ENCODE data around the gene ZNF436.

ZNF436 gene

DNA sequence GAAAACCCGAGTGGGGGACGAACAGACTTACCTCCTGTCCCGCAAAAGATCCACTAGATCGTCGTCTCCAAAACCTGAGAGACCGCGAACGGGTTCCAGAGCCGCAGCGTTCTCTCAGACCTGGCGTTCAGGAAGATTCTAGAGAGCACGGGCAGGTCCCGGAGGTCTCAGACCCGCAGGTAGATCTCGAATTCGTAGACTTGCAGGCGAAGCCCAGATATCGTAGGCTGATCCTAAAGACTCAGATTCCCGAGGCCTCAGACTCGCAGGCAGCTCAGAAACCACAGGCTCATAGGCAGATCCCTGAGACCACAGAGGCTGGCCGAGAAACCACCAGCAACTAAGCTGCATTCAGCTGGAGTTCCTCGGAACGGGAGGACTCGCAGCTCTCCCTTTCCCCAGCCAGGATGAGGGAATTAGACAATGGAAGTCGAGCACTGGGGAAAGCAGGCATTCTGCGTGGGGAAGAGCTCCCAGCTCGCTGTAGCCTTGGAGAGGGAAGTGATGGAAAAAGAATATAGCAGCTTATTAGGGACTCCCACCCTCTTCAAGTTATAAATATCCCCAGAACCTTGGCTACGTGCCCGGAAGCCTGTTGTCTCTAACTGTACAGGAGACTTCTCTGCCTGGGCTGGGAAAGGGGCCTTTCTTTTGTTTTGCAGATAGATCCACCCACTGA, at the start of gene ZNF436:
TSS of gene ZNF436 (minus strand) at position 502 of the 679 bp plus-strand sequence. CDS start 1,831 bp downstream, outside the sequence.
- DNase-seq (ENCODE audit: low read depth) = peak; percentile 89

DNA sequence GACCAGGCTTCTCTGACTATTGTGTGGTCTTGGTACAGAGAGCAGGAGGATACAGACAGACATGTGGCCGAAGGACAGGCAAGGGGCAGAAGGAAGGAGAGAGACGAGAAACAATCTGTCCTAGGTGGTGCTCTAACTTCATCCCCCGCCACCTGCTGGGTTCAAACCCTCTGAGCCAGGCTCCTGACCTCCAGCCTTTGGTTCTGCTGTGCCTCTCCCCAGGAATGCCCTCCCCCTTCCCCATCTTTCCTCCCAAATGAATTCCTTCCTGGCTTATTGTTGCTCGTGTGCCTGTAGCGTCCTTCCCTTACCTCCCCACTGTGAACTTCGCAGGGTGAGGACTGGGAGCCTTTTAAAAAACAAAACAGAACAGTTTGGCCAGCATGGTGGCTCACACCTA, 49.5 kb upstream of the ZNF436 start:
- no peak for DNase-seq (ENCODE audit: low read depth)

DNA sequence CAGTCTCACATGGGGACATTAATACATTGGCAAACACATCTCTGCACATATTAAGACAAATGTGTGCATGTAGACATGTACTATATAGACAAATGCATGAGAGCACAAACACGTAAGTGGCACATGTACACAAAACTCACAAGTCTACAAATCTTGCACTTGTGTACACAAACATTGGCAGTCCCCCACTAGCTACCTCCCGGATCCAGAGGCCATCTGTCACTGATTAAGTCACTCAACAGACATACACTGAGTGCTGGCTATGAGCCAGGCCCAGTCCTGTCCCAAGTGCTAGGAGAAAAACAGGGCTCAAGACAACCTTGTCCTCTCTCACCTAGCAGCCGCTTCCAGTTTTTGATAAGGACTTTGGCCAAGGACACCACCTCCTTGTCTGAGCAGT, 47.9 kb upstream of the ZNF436 start:
- DNase-seq (ENCODE audit: low read depth) = no peak

DNA sequence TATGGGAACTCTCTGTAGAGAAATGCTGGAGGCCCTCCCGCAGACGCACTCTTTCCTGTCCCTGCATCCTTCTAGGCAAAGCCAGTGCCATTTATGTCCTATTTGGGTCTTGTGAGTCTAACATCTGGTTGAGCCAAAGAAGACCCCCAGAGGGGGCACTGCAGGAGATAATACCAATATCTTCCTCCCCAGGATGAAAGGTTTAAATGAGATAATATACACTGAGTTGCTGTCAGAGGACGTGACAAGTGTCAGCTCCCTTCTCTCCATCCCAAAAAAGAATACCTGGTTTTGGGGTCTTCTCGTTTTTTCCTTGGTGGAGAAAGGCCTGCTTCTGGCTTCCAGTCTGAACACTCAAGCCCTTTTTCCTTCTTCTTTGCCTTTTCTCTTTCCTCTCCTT, 47.3 kb upstream of the ZNF436 start:
- DNase-seq (ENCODE audit: low read depth) = no peak

DNA sequence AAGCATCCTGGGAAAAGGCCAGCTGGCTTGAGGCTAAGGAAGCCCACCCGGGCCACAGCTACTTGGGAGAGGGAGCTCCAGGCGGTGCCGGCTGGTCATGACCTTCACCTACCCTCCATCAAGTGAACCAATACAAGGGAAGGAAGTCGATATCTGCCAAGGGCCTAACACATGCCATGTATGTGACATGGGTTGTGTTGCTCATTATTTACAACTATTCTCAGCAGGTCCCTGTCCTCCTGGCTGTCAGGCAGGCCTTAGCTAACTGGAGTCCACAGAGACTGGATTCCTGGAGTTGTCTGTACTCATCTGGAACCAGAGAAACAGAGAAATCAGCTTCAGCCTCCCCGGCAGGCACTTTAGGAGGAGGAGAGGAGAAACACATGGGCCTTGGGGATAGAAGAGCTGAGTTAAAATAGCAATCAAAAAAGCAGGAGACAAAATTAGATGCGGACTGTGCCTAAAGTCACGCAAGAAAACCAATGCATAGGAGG, 39.2 kb upstream of the ZNF436 start:
- DNase-seq (ENCODE audit: low read depth) = no peak

DNA sequence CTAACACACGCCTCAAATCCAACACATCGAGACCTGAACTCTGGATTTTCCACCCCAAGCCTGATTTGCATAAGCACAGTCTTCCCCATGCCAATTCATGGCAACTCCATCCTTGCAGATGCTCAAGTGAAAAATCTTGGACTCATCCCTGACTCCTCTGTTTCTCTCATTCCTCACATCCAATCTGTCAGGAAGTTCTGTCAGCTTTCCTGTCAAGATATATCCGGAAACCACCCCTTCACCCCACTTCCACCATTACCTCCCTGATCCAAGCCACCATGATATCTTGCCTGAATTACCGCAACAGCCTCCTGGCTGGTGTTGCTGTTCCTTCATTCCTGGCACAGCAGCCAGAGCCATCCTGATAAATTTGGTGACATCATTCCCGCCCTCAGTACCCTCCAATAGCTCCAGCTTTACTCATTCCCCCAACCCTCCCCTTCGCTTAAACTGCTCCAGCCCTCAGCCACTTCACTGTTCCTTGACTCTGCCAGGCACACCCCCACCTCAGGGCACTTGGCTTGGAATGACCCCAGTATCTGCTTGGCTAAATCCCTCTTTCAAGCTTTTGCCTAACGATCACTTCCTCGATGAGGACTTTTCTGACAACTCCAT, 37.5 kb upstream of the ZNF436 start:
- DNase-seq (ENCODE audit: low read depth) = no peak

DNA sequence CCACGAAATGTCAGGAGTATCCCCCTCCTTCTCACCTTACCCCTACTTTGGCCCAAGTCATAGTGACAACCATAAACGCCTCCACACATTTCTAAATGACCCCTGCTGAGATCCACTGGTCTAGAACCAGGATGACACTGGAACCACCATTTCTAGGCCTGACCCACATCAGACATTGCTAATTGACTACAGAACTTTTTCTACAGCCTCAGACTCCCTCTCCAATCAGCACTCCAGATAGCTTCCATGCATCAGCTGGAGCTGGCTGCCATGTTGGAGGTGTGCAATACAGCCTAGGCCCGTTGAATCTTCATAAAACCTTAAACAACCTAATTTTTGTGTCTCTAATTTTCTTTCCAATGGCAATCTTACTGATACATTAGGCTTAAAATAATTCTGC, 36.3 kb upstream of the ZNF436 start:
- no peak for DNase-seq (ENCODE audit: low read depth)

DNA sequence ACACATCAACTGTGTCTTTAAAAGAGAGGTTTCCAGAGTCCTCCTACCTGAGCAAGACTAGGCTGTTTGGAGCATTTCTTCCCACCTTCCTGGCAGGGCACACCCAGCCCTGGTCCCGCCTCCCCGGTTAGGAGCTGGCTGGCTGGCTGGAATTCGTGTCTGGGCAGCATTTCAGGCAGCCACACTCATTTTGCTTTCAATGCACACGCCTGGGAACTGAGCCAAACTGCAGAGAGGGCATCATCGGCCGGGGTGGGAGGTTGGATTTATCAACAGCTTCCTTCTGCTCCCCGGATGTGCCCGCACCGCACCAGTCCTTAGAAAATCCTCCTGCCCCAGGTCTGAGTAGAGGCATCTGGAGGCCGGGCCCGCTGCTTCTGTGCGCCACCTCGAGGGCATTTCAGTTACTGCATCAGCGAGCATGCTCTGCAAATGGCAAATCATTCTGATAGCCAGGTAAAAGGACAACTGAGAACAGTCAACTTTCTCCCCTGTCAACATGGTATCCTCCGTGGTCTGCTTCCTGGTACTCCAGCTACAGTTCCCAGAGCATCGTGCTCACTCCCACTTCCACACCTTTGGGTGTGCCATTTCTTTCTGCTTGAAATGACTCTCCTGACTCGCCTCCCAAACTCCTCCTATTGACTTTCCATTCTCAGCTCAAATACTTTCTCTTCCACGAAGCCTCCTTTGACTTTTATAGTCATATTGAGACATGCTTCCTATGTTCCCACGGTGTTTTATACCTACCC, 34.3 kb upstream of the ZNF436 start:
- DNase-seq (ENCODE audit: low read depth) = peak; percentile 96

DNA sequence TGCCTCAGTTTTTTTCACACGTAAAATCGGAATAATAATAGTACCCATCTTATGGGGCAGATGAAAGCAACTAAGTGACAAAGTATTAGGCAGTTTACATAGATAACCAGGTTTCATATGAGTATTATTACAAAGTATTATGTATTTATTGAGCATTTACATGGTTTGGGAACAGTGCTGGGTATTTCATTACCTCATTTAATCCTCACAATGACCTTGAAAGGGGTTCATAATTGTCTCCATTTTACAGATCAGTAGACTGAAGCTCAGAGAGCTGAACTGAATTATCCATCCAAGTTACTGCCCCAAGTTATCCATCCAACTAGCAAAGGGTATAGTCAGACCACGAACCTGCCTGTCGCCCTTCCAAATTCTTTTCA, 33.7 kb upstream of the ZNF436 start:
- no peak for DNase-seq (ENCODE audit: low read depth)

DNA sequence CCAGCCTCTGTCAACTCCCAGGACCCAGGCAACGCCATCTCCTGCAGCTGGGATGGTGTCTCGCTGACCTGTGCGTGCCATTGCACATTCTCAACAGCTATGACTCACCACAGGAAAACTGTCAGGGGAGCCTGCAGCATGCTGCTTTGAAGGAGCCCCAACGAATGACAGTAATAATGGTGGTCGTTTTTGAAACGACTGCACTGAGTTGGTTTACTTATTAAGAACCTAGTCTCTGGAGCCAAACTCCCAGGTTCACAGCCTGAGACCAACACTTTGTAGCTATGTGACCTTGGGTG, 33.4 kb upstream of the ZNF436 start:
- DNase-seq (ENCODE audit: low read depth) = peak; percentile 61

DNA sequence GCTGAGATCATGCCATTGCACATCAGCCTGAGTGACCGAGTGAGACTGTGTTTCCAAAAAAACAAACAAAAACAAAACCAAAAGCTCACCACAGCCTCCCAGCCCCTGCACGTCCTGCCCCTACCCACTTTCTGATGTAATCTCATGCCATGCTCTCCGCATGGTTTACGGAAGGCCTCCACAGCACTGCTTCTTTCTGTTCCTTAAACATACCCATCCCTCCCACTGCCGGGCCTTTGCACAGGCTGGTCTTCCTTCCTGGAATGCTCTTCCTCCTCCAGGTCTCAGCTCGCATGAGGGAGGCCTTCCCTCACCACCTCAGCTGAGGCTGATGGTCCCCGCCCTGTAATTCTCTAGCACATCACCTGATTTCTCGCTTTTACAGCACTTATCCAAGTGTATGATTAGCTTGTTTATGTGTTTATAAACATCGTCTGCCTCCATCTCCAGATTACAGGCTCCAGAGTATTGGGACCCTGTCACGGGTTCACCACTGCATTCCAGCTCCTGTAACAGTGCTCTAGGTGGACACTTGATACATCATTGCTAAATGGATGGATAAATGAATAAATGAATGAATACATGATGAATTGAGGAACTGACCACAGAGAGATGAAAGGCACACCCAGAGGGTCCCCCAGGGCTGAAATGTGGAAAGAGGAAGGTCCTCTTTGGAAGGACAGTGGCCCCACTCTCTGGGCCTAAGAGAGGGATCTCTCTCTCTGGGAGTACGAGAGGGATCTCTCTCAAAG, 32.8 kb upstream of the ZNF436 start:
- no peak for DNase-seq (ENCODE audit: low read depth)

DNA sequence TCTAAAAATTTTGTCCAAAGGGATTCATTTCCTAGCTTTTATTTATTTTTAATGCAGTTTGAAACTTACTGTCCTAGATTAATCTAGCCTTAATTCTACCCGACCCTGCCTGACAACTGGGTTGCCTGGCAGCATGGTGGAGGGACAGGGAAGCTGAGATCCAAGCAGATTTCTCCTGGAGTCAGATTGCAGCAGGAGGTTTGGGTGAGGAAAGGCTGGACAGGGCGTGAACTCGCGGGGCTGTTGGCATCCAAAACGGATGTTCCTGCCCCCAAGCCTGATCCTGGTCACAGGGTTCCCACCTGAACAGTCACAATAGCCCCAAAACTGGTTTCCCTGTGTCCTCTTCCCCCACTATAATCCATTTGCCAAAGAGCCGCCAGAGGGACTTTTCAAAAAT, 31.7 kb upstream of the ZNF436 start:
- no peak for DNase-seq (ENCODE audit: low read depth)

DNA sequence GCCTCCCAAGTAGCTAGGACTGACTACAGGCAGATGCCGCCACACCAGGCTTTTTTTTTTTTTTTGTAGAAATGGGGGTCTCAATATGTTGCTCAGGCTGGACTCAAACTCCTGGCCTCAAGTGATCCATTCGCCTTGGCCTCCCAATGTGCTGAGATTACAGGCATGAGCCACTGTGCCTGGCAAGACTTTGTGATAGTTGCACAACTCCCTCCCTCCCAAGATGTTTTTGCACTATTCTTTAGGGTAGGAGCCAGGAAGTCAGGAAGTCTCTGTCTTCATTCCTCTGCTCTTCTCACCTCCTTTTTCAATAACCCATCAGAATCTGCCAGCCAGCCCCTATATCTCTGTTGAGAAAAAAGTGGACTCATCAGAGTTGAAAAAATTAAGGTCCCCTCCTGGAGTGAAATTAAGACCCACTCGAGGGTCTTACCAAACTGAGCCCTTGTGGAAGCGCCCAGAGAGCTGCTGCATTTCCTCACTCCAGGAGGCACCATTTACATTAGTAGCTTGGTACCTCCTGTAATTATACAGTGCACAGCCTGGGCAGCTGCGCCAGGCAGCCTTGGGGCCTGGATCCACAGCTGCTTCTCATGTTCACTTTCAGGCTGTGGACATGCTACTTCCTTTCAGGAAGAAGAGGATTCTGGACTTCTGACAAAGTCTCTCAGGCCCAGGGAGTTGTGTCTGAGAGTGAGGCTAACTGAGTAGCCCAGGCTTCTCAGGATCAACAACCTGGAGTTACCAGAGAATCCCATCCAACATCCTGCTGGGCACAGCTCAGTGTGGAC, 30.9 kb upstream of the ZNF436 start:
- peak; percentile 74 for DNase-seq (ENCODE audit: low read depth)

DNA sequence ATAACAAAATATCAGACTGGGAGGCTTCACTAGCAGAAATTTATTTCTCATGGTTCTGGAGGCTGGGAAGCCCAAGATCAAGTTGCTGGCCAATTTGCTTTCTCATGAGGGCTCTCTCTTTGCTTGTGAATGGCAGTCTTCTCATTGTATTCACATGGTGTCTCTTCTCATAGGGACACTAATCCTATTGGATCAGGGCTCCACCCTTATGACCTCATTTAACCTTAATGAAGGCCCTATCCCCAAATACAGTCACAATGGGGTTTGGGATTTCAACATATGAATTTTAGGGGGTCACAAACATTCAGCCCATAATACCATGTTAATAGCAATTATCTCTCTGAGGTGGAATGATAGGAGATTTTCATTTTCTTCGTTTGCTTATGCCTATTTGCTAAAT, 29.6 kb upstream of the ZNF436 start:
- no peak for DNase-seq (ENCODE audit: low read depth)

DNA sequence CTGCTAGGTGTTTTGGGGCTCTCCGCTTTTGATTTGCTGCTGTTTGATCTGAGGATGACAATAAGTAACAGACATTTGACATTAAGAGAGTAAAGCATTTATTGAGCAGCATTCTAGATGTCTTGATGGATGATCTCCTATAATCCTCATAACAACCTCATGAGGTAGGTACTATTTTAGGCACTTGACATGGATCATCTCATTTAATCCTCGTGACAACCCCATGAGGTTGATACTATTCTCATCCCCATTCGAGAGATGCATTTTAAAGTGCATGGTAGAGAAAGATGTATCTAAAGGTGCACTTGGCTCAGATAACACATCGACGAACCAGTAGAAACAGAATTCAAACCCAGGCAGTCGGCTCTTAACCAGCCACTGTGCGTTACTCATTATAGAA, 28.3 kb upstream of the ZNF436 start:
- DNase-seq (ENCODE audit: low read depth) = no peak

DNA sequence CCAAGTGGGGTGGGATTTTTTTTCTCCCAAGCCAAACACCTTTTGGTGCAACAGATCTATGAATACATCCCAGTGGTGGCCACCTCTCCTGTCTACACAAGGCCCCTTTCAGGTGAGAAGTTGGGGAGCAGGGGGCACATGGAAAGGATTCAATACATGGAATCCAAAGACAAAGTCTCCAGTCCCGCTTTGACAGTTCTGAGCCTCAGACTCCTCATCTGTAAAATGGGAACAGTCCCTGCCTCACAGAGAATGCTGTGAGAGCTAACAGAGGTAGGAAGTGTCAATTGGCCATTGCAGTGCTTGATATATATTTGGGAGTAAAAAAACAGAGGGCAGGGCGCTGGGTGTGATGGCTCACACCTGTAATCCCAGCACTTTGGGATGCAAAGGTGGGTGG, 26.7 kb upstream of the ZNF436 start:
- DNase-seq (ENCODE audit: low read depth) = no peak

DNA sequence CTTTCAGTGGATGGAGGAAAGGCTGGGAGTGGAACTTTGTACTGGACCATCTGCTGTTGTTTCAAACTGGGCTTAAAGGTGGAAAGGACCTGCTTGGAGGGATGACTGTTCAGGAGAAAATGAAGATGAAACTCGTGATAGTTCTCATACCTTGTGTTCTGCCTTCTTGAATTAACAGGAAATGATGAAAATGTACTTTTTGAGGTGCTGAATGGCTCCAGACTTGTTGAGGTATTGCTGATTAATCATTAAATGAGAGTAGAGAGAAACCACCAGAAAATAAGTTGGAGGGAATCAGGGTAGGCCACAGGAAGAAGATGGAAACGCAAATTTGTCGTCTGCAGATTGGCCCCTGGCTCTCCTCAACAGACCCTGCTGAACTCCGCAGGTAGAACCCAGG, 26.2 kb upstream of the ZNF436 start:
- no peak for DNase-seq (ENCODE audit: low read depth)

DNA sequence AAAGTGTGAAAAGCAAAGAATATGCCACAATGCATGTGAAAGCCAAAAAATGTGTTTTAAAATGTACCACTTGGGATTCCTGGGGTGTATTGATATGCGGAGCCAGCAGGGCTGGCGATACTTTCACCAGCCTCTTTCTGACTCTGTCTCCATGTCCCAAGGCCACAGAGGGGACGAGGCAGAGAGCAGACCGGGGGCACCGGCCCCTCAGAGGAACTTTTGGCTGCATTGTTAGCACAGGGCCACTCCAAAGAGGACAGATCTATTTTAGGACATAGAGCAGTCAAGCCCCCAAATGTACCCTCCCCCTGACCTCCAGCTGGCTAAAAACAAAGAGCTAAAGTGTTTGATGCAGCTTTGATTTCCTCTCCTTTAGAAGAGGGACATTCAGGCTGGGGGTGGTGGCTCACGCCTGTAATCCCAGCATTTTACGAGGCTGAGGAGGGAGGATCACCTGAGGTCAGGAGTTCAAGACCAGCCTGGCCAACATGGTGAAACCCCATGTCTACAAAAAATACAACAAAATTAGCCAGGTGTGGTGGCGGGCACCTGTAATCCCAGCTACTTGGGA, 25.6 kb upstream of the ZNF436 start:
- no peak for DNase-seq (ENCODE audit: low read depth)

DNA sequence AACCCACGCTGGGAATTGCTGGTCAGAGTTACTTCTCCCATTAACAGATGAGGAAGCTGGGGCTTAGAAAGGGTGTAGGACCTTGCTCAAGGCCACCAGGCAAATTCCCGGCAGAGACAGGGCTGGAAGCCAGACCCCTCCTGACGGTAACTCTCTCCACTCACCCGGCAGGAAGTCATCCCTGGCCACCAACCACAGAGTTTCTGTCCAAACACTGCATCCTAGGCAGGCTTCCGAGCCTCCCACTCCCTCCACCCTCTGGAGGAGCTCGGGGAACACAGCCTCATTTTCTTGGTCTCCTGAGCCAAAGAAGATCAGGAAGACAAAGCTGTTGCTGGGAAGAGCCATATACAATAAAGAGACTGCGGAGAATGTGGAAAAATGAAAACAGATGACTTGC, 25.0 kb upstream of the ZNF436 start:
- DNase-seq (ENCODE audit: low read depth) = peak; percentile 87

DNA sequence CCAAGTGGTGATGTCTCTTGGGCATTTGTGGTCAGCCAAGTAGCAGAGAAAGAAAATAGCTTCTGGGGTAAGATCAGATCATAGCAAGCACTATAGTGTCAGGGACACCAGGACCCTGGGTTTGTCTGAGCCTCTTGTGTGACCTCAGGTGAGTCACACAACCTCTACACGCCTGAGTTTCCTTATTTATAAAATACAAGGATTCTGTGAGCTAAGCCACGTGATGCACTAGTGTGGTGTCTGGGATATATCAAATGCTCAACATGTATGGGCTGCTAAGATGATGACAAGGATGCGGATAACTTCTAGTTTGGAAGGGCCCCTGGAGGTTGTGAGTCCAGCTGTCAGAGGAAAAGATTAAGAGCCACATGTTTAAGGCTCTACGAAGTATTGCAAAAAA, 24.5 kb upstream of the ZNF436 start:
- DNase-seq (ENCODE audit: low read depth) = peak; percentile 99

DNA sequence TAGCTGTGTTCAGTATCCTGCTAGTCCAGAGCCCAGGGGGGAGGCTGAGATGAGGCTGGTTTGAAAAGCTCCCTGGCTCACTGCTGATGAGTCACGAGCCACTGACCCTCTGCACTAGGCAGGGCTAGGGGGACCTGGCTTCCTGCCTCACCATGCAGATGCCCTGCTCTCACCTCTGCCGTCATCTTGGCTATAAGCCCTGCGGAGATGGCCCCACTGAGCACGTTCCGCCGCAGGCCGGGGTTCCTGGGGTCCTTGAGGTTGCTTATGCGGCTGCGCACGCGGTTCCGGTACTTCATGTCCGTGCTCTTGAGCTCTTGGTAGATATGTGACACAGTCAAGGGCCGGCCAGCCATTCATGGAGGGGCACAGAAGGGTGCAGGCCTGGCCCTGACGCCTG, 24.1 kb upstream of the ZNF436 start:
- peak; percentile 85 for DNase-seq (ENCODE audit: low read depth)
